Esophagus squamous epithelium (tissue), 5 donors: Measurements from ENCODE around the gene BEND3. TPM values are rescaled to one million over a fixed set of nuclear protein-coding genes. Genes with fewer than 3 reads are reported as not detected.
A peak's percentile ranks its signal among the peaks of the same experiment; 100 is the strongest.

Experiments
- DNase-seq: peaks from one replicate; lab custom pipeline; 2025; lab: John Stamatoyannopoulos, UW
- H3K27ac ChIP-seq, 4 donors: fragments of 200-600 bp; sonication (generic); one replicate each; pipeline ENCODE4 v1.5.1; 2016 to 2019; ENCODE audit warnings: mild to moderate bottlenecking in 1 of 4
- H3K27me3 ChIP-seq, 4 donors: fragments of 200-600 bp; sonication (generic); 1 replicate in 3 of 4; 2 replicates in 1 of 4; pipeline versions ENCODE4 v1.5.1 to v1.6.0; 2017 to 2021; ENCODE audit warnings: antibody characterized with exemption in 1 of 4
- H3K36me3 ChIP-seq, 3 donors: fragments of 200-600 bp; sonication (generic); one replicate each; pipeline ENCODE4 v1.5.1; 2016 to 2019
- H3K4me1 ChIP-seq, 3 donors: fragments of 200-600 bp; sonication (generic); one replicate each; pipeline ENCODE4 v1.5.1; 2017 to 2019
- H3K4me3 ChIP-seq, 4 donors: fragments of 200-600 bp; sonication (generic); 1 replicate in 3 of 4; 2 replicates in 1 of 4; pipeline ENCODE4 v1.5.1; 2016 to 2019; ENCODE audit warnings: mild to moderate bottlenecking in 2 of 4, moderate library complexity in 1 of 4
- H3K9me3 ChIP-seq, 3 donors: fragments of 200-600 bp; sonication (generic); one replicate each; pipeline ENCODE4 v1.5.1; 2016 to 2019
- CTCF ChIP-seq, 6 experiments: fragments of 450-650 bp in 4 of 6; fragments of 200-600 bp in 2 of 6; sonication (generic) in 2 of 6; IDR thresholded peaks; one replicate each; pipeline ENCODE4 v1.5.1; 2016 to 2019; ENCODE audit warnings: antibody characterized with exemption in 6 of 6, mild to moderate bottlenecking in 4 of 6, moderate library complexity in 4 of 6
- POLR2A ChIP-seq, 4 donors: fragments of 450-650 bp; IDR thresholded peaks; one replicate each; pipeline ENCODE4 v1.6.1; 2017; ENCODE audit warnings: antibody characterized with exemption in 4 of 4, mild to moderate bottlenecking in 4 of 4, moderate library complexity in 3 of 4
- WGBS, 2 donors: methylation state at CpG; one replicate each; pipeline ENCODE4 v1.1.5; 2018; 5-methylcytosine and 5-hydroxymethylcytosine counted together
- intact Hi-C: fragments of 100-400 bp; cut with DNase I; formaldehyde crosslinking; loops from one replicate; pipeline ENCODE4 v1.15.0; 2022
- total RNA-seq, 4 donors: library from RNA; depleted of rRNA; stranded (reverse); fragments of >200 nt; gene quantifications; one replicate each; pipeline ENCODE4 v1.1.0, GENCODE V29; 2016
- donor health status: DM: yes; HTN: yes; CAD: no.

The BEND3 gene
- total RNA-seq, 4 donors from 2014 or later, result 2.0 to 3.6 (median 2.8) TPM

DNA sequence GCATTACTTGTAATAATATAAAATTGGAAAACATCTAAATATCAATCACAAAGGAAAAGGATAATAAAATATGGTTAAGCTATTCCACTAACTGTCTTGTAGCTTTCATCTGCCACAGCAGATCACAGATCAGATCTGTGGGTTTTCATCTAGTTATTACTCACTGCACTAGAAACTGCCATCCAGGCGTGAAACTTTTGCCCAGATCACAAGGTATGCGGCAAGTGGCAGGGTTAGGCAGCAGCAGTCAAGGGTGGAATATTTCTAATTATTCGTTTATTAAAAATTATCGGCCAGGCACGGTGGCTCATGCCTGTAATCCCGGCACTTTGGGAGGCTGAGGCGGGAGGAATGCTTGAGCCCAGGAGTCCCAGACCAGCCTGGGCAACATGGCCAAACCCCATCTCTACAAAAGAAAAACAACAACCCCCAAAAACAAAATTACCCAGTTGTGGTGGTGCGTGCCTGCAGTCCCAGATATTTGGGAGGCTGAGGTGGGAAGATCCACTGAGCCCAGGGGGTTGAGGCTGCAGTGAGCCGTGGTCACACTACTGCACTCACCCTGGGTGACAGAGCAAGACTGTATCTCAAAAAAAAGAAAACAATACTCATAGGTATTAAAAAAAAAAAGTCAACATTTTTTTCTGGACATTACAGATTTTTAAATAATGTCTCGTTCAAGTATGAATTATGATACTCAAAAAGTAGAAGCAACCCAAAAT, 32.1 kb downstream of the BEND3 start:
- DNase-seq, result no peak
- Histone ChIP-seq H3K27ac (no peak overlapping the region), H3K27me3 (no peaks in the 10 kb centered on the region), H3K36me3 (peaks cover 0 to 12% (median 0%) of the 10 kb centered on the region in 3 donors), H3K9me3 (no peaks in the 10 kb centered on the region), H3K4me3 (no peak overlapping the region), H3K4me1 (no peaks in the 10 kb centered on the region)
- TF ChIP-seq POLR2A (IDR thresholded peaks at IDR 0.05) (no peak), CTCF (IDR thresholded peaks at IDR 0.05) (no peak)
- intact Hi-C loops, result no loop called here
- WGBS, 2 donors, result 85 to 89% methylated on average over 10 of the region's 10 CpGs

GRCh38 chr6:107082045-107082444, 33.3 kb downstream of the BEND3 start:
- Histone ChIP-seq H3K27me3 (no peaks in the 10 kb centered on the region), H3K9me3 (no peaks in the 10 kb centered on the region), H3K4me3 (no peak overlapping the region), H3K27ac (no peak overlapping the region), H3K36me3 (peaks cover 0 to 12% (median 0%) of the 10 kb centered on the region in 3 donors), H3K4me1 (no peaks in the 10 kb centered on the region)
- intact Hi-C loops, result no loop called here
- WGBS, 2 donors, result 45 to 47% methylated on average over 3 to 4 of the region's 4 CpGs
- no peak for DNase-seq
- TF ChIP-seq CTCF (IDR thresholded peaks at IDR 0.05), result no peak
- no peak for TF ChIP-seq POLR2A (IDR thresholded peaks at IDR 0.05)

GRCh38 chr6:107080036-107080435, 35.3 kb downstream of the BEND3 start:
- H3K36me3 ChIP-seq, result peaks cover 0 to 9% (median 0%) of the 10 kb centered on the region in 3 donors
- no peaks in the 10 kb centered on the region for H3K27me3 ChIP-seq
- H3K4me1 ChIP-seq, result no peaks in the 10 kb centered on the region
- 64 to 100% methylated on average over 1 to 5 of the region's 5 CpGs for WGBS, 2 donors
- intact Hi-C loops, result no loop called here
- H3K4me3 ChIP-seq, result no peak overlapping the region
- DNase-seq, result no peak
- TF ChIP-seq POLR2A (IDR thresholded peaks at IDR 0.05) (no peak), CTCF (IDR thresholded peaks at IDR 0.05) (peak in 1 of 6 experiments; percentile 14)
- no peak overlapping the region for H3K27ac ChIP-seq
- no peaks in the 10 kb centered on the region for H3K9me3 ChIP-seq

DNA sequence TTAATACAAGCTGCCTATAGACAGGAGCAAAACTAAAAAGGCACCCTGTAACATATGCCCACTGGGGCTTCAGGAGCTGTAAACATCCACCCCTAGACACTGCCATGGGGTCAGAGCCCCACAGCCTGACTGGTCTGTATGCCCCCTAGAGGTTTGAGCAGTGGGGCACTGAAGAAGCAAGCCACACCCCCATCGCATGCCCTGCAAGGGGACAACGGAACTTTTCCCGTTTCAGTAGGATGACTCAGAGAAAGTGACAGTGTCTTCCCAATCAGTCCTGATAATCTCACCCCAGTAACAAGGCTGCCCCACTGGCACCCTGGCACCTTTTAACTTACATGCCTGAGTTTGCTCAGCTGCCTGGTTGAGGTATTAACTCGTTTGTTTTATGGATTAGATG, 35.9 kb downstream of the BEND3 start:
- peaks cover 0 to 3% (median 0%) of the 10 kb centered on the region in 3 donors for H3K36me3 ChIP-seq
- no peak overlapping the region for H3K27ac ChIP-seq
- intact Hi-C loops, result no loop called here
- H3K4me1 ChIP-seq, result no peaks in the 10 kb centered on the region
- 27 to 38% methylated on average over 1 to 4 of the region's 4 CpGs for WGBS, 2 donors
- DNase-seq, result no peak
- no peaks in the 10 kb centered on the region for H3K9me3 ChIP-seq
- no peak overlapping the region for H3K4me3 ChIP-seq
- TF ChIP-seq CTCF (IDR thresholded peaks at IDR 0.05) (no peak), POLR2A (IDR thresholded peaks at IDR 0.05) (no peak)
- H3K27me3 ChIP-seq, result no peaks in the 10 kb centered on the region

- WGBS, 2 donors, result 77 to 86% methylated on average over 7 of the region's 7 CpGs
- intact Hi-C loops, result no loop called here
- H3K4me3 ChIP-seq, result no peak overlapping the region
- H3K27ac ChIP-seq, result no peak overlapping the region
- TF ChIP-seq POLR2A (IDR thresholded peaks at IDR 0.05) (no peak), CTCF (IDR thresholded peaks at IDR 0.05) (no peak)
- no peaks in the 10 kb centered on the region for H3K4me1 ChIP-seq
- H3K9me3 ChIP-seq, result no peaks in the 10 kb centered on the region
- no peak for DNase-seq
- no peaks in the 10 kb centered on the region for H3K36me3 ChIP-seq
- no peaks in the 10 kb centered on the region for H3K27me3 ChIP-seq
These were observed 37.6 kb downstream of the BEND3 start for GRCh38 chr6:107077710-107078109.
